Activated CD8-positive, alpha-beta memory T cell treated with anti-CD3 and anti-CD28 coated beads, Interleukin-2, amount 50 U/mL, for 1 hour (primary cell): Measurements from ENCODE around the gene SLC22A5.
"Not testable (repeated sequence)": the region's sequence is repeated elsewhere in the genome, so short reads cannot be mapped to it uniquely, and the experiment has no call there.

ENCODE experiments used
- DNase-seq: peaks from one replicate; pipeline ENCODE4 v3.0.0-alpha.2; 2020; ENCODE audit errors: extremely low read depth

SLC22A5 gene

DNA sequence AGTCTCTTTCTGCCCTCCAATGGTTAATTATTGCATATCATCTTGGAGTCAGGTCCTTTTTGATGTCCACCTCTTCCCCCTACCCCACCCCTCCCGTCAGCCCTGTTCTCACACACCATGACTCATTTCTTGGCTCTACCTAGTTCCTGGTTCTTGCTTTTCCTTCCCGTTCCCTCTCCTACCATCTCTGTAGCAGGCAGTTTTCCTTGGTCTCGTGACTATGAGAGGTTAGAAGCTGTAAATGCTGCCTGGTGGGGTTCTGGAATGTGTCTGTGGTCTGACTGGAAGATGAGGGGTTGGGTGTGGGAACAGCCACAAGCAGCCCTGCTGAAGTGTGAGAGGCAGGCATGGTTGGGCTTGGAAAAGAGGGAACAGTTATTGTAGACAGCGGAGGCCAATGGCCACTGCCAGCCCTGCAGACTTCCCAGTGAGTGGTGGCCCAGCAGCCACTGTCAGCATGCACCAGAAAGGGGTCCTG lies 18.2 kb downstream of the SLC22A5 start:
- no peak for DNase-seq

DNA sequence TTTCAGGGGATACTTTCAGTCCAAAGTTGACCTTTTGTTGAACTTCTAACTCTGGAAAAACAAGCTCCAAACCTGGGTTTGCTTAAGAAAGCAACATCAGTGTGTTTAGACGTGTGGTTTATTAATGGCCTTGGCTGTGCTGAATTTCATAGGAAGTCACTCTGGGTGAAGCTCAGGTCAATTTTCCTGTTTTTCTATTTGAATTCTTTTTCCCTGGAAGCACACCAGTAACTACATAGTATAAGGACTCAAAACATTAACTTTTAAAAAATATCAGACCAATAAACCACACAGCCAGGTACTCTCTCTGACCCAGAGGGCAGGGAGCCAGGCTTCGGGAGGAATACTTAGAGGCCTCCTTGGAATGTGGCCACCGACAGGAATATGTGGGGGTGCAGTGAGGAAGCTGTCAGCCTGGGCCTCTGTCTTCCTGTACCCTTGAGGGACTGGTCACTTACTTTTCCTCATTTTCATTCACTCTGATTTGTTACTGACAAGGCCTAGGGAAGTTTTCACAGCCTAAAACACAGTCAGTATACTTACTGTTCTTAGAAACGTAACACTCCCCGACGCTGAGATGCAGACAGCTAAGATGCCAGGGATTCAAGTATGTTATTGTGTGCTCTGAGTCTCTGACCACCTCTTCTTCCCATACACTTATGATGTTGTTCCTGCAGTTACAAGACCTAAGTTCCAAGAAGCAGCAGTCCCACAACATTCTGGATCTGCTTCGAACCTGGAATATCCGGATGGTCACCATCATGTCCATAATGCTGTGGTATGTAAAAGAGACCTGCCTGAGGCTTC lies 18.9 kb downstream of the SLC22A5 start:
- no peak for DNase-seq

DNA sequence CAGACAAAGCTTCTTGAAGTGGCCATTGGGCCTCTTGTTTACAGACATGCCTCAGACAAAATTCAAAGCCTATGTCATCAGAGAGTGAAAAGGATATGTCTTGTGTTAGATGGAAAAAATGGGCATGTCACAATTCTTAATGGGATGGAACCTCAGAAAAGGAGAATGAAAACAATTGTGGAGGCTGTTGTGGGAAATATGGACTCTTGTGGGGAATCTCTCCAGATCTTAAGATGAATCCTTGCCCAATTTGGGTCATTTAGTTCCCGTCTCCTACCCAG lies 19.5 kb downstream of the SLC22A5 start:
- no peak for DNase-seq

DNA sequence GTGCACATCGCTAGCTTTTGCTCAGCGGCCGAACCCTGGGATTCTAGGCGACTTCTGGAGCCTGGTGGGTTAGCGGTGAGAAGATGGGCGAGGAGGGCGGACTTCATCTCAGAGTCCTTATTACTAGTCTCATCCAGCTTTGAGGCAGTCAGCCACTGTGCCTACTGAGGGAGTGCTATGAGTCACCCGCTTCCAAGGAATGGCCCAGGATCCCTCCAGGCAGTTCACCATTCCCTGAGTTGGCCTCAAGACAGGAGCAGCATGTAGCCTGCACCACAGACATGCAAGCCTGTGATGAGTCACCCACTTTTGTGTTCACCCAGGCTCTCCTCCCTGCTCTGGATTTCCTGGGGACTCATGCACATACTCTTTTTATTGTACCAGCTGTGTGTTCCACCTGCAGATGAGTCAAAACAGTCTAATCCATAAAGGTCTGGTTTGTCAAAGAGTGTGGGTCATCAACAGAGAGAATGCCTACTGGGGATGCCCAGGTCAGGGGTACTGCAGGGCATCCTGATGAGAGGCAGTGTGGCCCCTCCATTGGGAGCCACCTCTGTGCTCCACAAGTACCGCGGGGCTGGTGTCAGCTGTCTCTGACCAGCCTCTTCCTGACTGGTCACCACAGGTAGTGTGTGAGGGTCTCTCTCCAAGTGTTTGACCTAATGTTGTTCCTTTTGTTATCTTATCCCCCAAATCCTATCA lies 20.2 kb downstream of the SLC22A5 start:
- no peak for DNase-seq

DNA sequence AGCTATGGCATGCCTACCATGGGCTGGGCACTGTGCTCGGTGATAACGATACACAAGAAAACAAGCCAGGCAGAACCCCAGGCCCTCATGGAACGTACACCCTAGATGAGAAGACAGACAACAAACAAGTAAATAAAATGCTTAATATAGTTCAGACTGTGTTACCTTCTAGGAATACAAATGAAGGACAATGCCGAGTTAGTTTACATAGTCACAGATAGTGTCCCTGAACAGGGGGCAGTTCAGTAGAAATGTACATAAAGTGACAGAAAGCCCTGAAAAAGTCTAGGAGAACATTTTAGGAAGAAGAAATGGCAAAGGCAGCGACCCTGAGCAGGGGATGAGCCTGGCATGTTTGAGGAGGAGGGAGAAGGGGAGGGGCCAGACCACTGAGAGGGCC lies 21.7 kb downstream of the SLC22A5 start:
- DNase-seq = no peak

DNA sequence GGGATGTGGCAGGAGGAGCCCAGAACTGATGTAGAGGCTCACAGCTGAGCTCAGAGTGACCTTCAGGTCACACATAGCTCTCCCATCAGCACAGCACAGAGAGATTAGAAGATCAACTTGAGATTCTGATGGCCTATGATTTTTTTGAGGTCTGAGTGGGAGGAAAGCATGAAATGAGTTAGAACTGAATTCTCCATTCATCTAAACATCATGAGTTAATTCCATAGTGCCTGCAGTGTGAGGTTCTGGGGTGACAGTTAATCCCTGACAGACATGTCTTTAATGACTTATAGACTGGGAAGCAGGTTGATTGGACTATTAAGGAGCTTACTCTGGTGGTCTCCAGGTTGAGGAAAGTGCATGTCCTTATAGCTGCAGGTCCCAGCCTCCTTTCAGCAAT lies 22.4 kb downstream of the SLC22A5 start:
- no peak for DNase-seq

DNA sequence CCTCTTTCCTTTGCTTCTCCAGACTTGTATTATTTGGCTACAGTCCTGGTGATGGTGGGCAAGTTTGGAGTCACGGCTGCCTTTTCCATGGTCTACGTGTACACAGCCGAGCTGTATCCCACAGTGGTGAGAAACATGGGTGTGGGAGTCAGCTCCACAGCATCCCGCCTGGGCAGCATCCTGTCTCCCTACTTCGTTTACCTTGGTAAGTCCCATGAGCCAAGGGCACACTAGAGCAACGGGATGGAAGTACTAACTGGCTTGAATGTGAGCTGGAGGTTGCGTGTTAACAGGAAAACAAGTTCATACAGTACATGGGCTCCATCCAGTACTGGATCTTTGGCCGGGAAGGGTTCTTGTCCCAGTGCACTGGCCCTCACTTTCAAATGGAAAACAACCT lies 22.9 kb downstream of the SLC22A5 start:
- no peak for DNase-seq

DNA sequence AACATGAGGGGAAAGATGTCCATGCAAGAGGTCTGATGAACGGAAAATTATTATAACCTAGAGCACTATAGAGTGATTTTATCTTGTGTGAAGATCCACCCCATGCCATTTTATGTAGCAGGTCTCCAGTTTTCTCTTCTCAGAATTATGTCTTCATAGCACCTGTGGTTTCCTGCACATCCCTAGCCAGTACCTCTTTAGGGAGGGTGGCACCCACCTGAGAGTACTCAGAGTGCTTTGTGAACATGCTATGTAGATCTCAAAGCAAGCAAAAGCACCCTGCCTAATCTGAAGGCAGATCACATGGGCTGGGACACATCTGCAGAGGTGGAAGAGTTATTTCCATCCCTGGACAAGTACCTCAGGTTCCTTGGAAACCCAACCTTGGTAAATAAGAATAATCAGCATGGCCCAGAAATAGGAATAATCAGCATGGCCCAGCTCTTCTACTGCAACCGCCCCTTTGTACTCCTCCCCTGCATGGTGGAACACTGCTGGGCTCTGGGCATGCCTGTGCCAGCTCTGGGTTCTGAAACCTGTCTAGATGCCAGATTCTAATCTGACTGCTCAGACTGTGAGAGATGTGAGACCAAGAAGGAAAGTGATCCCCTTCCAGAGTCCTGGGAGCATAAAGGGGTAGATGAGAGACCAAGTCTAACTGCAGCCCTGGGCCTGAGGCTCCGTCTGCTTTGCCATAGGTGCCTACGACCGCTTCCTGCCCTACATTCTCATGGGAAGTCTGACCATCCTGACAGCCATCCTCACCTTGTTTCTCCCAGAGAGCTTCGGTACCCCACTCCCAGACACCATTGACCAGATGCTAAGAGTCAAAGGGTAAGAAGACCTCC lies 23.7 kb downstream of the SLC22A5 start:
- DNase-seq = no peak

DNA sequence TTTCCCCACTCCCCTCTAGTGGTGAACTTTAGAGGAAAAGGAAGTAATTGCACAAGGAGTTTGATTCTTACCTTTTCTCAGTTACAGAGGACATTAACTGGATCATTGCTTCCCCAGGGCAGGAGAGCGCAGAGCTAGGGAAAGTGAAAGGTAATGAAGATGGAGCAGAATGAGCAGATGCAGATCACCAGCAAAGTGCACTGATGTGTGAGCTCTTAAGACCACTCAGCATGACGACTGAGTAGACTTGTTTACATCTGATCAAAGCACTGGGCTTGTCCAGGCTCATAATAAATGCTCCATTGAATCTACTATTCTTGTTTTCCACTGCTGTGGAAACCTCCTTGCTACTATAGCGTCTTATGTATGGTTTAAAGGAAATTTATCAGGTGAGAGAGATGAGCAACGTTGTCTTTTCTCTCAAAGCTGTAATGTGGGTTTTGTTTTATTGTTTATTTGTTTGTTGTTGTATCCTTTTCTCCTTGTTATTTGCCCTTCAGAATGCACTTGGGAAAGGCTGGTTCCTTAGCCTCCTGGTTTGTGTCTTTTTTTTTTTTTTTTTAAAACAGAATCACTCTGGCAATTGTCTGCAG lies 25.3 kb downstream of the SLC22A5 start:
- DNase-seq = no peak

DNA sequence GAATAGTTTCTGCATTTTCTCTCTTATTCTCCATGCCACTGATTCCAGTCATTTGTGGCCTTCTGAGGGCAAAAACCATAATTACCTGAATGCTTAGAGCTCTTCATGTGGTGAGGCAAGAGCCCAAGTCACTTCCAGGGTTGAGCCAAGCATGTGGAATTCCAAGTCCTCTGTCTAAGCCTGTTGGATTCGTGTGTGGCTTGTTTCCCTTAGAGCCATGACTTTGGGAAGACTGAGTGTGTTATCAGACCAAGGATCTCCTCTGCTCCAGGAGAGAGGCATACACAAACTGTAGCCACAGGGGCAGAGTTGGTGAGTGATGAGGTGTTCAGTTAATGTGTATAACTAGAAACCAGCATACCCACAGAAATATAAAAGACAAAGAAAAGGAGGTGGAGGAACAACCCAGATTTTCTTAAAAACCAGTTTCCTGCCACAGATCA lies 27.1 kb downstream of the SLC22A5 start:
- DNase-seq = no peak

DNA sequence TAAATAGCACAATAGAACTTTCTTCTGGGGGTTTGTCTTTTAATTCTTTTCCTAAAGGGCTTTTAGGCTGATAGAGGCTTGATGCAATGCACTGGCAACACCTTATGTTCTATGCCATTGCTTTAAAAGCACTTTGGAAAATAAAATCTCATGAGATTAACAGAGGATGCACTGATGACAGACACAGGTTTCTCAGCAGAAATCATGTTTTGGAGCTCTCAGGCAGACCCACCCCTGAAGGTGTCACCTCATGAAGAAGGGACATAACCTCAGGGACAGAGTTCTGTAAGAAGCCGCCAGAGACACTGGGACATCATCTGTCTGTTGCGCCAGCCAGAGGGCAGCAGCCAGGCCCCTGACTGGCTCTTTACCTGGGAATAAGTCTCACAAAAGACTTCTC lies 27.7 kb downstream of the SLC22A5 start:
- DNase-seq = no peak

DNA sequence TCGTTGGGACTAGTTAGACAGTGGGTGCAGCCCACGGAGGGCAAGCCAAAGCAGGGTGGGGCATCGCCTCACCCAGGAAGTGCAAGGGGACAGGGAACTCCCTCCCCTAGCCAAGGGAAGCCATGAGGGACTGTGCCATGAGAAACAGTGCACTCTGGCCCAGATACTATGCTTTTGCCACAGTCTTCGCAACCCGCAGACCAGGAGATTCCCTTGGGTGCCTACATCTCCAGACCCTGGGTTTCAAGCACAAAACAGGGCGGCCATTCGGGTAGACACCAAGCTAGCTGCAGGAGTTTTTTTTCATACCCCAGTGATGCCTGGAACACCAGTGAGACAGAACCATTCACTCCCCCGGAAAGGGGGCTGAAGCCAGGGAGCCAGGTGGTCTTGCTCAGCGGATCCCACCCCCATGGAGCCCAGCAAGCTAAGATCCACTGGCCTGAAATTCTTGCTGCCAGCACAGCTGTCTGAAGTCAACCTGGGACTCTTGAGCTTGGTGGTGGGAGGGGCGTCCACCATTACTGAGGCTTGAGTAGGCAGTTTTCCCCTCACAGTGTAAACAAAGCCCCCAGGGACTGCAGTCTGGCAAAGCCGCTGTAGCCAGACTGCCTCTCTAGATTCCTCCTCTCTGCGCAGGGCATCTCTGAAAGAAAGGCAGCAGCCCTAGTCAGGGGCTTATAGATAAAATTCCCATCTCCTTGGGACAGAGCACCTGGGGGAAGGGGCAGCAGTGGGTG lies 28.6 kb downstream of the SLC22A5 start:
- DNase-seq = not testable (repeated sequence)

DNA sequence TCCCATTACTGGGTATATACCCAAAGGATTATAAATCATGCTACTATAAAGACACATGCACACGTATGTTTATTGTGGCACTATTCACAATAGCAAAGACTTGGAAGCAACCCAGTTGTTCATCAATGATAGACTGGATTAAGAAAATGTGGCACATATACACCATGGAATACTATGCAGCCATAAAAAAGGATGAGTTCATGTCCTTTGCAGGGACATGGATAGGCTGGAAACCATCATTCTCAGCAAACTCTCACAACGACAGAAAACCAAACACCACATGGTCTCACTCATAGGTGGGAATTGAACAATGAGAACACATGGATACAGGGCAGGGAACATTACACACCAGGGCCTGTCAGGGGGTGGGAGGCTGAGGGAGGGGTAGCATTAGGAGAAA lies 34.5 kb downstream of the SLC22A5 start:
- not testable (repeated sequence) for DNase-seq

DNA sequence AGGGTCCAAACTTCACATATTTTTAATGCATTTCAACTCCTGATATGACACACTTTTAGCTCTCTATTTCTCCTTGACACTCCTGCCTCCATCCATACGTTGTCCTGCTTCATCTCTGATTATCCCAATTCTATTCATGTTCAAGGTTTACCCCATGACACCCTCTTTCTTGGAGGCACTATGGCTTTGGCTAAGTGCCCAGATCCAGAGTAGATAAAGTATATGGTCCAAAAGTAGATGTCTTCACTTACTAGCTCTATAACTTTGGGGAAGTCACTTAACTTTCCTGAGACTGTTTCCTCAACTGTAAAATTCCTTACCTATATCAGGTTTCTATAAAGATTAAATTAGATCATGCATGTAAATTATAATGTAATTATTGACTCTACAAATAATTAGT lies 36.1 kb downstream of the SLC22A5 start:
- no peak for DNase-seq

DNA sequence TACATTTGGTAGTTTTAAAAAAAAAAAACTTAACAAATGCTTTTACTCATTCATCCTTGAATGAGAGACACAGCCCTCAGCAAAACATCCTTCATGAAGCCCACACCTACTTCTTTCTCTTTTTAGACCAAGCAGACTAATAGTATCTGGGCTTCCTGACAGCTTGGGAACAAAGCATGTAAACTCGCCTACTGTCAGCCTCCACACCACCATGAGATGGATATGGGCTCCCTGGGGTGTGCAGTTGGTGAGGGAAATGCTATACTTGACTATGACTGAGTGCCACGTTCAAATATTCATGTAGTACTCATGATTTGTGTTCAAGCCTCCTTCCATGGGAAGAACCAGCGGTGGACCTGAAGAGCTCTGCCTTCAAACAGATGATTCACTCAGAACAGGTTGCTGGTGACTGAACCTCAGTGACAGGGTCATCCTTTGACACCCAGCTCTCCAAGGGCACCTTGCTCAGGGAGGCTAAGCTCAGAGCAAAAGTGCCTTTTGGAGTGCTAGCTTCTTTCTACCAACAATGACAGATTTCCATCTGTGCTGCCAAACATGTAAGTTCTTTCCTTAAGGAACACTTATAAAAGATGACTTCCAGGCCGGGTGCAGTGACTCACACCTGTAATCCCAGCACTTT lies 36.8 kb downstream of the SLC22A5 start:
- no peak for DNase-seq

DNA sequence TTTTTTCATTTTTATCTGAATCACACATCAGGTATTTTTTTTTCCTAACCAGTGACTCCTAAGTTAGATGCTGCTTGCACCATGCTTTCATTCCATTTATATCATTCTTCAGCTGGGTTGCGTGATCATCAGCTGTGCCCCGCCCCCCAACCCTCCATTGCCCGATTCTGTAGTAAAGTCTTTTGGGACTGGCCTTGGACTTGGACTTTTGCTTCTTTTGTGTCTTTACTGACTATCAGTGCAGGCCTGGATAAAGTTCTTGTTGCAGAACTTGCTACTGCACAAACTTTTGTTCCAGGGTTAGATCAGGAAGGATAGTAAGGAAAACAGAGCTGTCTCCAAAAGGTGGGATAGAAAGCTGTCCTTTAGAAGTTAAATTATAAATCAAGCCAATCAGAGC lies 38.5 kb downstream of the SLC22A5 start:
- DNase-seq = no peak

DNA sequence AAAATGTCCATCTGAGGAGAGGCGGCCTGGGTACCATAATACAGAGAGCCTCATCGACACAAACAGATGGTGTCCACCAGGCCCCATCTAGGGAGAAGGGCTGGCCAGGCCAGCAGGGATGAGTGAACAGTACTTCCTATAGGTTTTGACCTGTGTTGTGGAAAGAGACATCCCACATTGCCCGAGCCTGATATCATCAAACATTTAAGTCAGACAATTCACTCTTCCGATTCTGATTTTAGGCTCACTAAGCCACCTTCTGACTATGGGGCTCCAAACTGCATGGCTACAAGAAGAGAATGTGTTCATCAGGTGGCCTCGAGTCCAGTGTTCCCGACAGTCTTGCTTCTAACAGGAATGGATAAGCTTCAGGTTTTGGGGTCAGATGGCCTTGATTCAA lies 38.9 kb downstream of the SLC22A5 start:
- DNase-seq = no peak

DNA sequence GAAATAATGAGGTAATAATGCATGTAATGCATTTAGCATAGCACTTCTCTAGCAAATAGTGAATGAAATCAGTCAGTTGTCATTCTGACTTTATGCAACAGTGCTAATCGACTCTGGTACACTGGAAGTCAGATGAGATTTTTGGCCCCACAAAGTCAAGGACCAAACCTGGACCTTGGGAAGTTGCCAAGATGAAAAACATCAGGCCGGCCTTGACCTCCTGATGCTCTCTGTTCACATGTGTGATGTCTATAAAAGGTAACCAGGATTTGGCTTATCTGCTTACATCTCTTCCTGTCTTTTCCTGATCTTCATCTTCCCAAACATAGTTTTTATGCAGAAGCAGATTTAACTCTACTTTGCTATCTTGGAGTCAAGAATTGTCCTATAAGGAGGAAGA lies 39.5 kb downstream of the SLC22A5 start:
- DNase-seq = no peak

DNA sequence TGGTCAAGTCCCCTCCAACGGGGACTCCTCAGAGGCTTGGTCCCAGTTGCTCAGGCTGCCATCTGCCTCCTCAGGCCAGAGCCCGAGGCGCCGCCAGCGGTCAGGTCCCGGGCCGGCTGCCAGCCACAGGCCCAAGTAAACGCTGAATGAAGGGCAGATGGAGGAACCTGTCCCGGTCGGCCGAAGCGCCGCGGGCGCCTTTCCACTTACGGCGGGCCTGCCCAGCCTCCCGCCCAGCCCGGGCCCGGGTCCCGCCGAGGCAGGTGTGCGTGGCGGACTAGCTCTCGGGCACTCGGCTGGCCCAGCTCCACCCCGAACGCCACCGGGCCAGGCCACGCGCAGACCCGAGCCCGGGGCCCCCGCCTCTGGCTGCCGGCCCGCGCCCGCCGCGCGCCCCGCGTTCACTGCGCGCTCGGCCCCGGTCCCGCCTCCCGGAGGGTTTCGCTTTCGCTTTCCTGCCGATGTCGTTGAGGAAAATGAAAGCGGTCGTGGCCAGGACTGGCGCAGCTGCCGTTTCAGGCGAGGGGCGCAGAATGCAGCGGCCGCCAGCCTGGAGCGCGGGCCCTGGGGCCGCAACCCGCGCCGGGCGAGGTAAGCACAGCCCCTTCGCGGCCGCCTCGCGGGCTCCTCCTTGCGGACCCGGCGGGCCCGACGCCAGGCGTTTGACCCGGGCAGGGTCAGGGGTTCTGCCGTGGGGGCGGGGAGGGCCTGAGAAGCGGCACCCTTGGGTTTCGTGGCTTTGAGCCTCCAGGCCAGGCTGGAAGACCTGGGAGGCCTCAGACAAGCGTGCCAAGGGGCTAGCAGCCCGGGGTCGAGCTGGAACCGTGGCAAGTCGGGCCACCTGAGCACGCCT lies 41.2 kb downstream of the SLC22A5 start:
- peak; percentile 37 for DNase-seq
